ENCODE results near the gene RRAS2. TPM values are rescaled to one million over a fixed set of nuclear protein-coding genes. Genes with fewer than 3 reads are reported as not detected.
"Not testable (repeated sequence)": the region's sequence is repeated elsewhere in the genome, so short reads cannot be mapped to it uniquely, and the experiment has no call there.

The RRAS2 gene
- total RNA-seq, 1 donor from 2014 or later, result 35.8 TPM

- Histone ChIP-seq H3K27me3 (ENCODE audit: low read depth) (peaks cover 3% of the 10 kb centered on the region), H3K36me3 (no peaks in the 10 kb centered on the region), H3K4me3 (no peak overlapping the region), H3K9me3 (no peaks in the 10 kb centered on the region), H3K27ac (peak overlapping the region; percentile 31), H3K4me1 (peaks cover 21% of the 10 kb centered on the region)
- no peak for TF ChIP-seq CTCF (IDR thresholded peaks at IDR 0.05)
- no peak for DNase-seq
- intact Hi-C loops (cut with DNase I), result loop anchor here (10.0 kb wide), 1 partner anchor 300 kb away; no protein-coding TSS in a partner anchor
- ATAC-seq, result no peak
Measured at GRCh38 chr11:14254533-14255237, 104.3 kb downstream of the RRAS2 start.

GRCh38 chr11:14253840-14254239 is 105.1 kb downstream of the RRAS2 start:
- no peaks in the 10 kb centered on the region for H3K36me3 ChIP-seq
- H3K9me3 ChIP-seq, result no peaks in the 10 kb centered on the region
- peak; percentile 48 to 57 for ATAC-seq
- intact Hi-C loops (cut with DNase I), result loop anchor here (10.0 kb wide), 1 partner anchor 299 kb away; no protein-coding TSS in a partner anchor
- peaks cover 25% of the 10 kb centered on the region for H3K4me1 ChIP-seq
- H3K4me3 ChIP-seq, result no peak overlapping the region
- TF ChIP-seq CTCF (IDR thresholded peaks at IDR 0.05), result no peak
- peak; percentile 49 for DNase-seq
- H3K27me3 ChIP-seq (ENCODE audit: low read depth), result peaks cover under 1% of the 10 kb centered on the region
- H3K27ac ChIP-seq, result no peak overlapping the region

GRCh38 chr11:14253421-14253820 is 105.6 kb downstream of the RRAS2 start:
- Histone ChIP-seq H3K4me3 (no peak overlapping the region), H3K9me3 (no peaks in the 10 kb centered on the region), H3K27me3 (ENCODE audit: low read depth) (peaks cover 5% of the 10 kb centered on the region), H3K36me3 (no peaks in the 10 kb centered on the region), H3K27ac (no peak overlapping the region), H3K4me1 (peaks cover 25% of the 10 kb centered on the region)
- no peak for DNase-seq
- ATAC-seq, result peak; percentile 16 to 34
- TF ChIP-seq CTCF (IDR thresholded peaks at IDR 0.05), result no peak
- intact Hi-C loops (cut with DNase I), result loop anchor here (10.0 kb wide), 1 partner anchor 299 kb away; no protein-coding TSS in a partner anchor

GRCh38 chr11:14252501-14252900 is 106.5 kb downstream of the RRAS2 start:
- not testable (repeated sequence) for H3K9me3 ChIP-seq; ATAC-seq; H3K4me3 ChIP-seq; DNase-seq; H3K27ac ChIP-seq; H3K36me3 ChIP-seq; H3K27me3 ChIP-seq (ENCODE audit: low read depth)
- peaks cover 16% of the 10 kb centered on the region for H3K4me1 ChIP-seq
- intact Hi-C loops (cut with DNase I), result loop anchor here (10.0 kb wide), 1 partner anchor 298 kb away; no protein-coding TSS in a partner anchor

GRCh38 chr11:14251754-14252153 is 107.2 kb downstream of the RRAS2 start:
- H3K4me3 ChIP-seq, result no peak overlapping the region
- no peak overlapping the region for H3K27ac ChIP-seq
- ATAC-seq, result no peak
- H3K4me1 ChIP-seq, result peaks cover 16% of the 10 kb centered on the region
- H3K27me3 ChIP-seq (ENCODE audit: low read depth), result peaks cover 7% of the 10 kb centered on the region
- intact Hi-C loops (cut with DNase I), result loop anchor here (10.0 kb wide), 1 partner anchor 297 kb away; no protein-coding TSS in a partner anchor
- no peak for TF ChIP-seq CTCF (IDR thresholded peaks at IDR 0.05)
- no peaks in the 10 kb centered on the region for H3K9me3 ChIP-seq
- H3K36me3 ChIP-seq, result no peaks in the 10 kb centered on the region
- no peak for DNase-seq

Data from lower lobe of right lung (tissue), 2 donors.